ENCODE data around the gene BCR. TPM values are rescaled to one million over a fixed set of nuclear protein-coding genes. Genes with fewer than 3 reads are reported as not detected.

The BCR gene
- total RNA-seq, 1 donor from 2014 or later, result 69.0 TPM

GRCh38 chr22:23222033-23222792 is 41.9 kb downstream of the BCR start:
- H3K4me3 ChIP-seq (ENCODE audit: low read depth, low read length), result no peak overlapping the region
- TF ChIP-seq CTCF (conservative IDR thresholded peaks at IDR 0.05; ENCODE audit: low read depth, low read length), result no peak
- DNase-seq (ENCODE audit: low read depth), result no peak

DNA sequence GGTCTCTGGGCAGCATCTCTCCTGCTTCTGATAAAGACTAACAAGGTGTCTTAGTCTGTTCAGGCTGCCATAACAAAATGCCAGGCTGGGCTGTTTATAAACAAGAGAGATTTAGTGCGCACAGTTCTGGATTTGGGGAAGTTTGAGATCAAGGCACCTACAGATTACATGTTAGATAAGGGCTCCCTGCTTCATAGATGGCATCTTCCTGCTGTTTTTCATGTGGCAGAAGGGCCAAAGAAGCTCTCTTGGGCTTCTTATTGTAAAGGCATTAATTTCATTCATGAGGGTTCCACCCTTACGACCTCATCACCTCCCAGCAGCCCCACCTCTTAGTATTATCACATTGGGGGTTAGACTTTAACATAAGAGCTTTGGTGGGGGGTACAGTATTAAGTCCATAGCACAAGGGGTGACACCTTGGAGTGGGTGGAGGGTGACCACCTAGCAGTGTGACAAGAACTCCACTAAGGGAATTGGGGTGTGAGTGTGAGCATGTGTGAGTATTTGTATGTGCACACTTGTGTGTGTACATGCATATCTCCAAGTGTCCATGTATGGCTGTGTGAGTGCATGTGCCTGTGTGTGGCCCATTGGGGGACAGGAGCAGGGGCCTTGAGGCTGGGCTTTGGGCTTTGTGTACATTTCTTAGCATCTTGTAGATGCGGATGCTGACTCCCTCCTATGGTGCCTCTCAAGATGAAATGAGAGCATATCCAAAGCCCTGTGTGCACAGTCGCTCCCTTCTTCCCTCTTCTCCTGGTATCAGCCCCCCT is 42.7 kb downstream of the BCR start:
- no peak for DNase-seq (ENCODE audit: low read depth)
- no peak overlapping the region for H3K4me3 ChIP-seq (ENCODE audit: low read depth, low read length)
- no peak for TF ChIP-seq CTCF (conservative IDR thresholded peaks at IDR 0.05; ENCODE audit: low read depth, low read length)

- TF ChIP-seq CTCF (conservative IDR thresholded peaks at IDR 0.05; ENCODE audit: low read depth, low read length), result no peak
- no peak for DNase-seq (ENCODE audit: low read depth)
These were observed 43.4 kb downstream of the BCR start for GRCh38 chr22:23223569-23224317.

GRCh38 chr22:23224846-23225245 is 44.5 kb downstream of the BCR start:
- H3K4me3 ChIP-seq (ENCODE audit: low read depth, low read length), result no peak overlapping the region
- TF ChIP-seq CTCF (conservative IDR thresholded peaks at IDR 0.05; ENCODE audit: low read depth, low read length), result no peak
- DNase-seq (ENCODE audit: low read depth), result no peak

More at GRCh38 chr22:23223569-23224317, 43.4 kb downstream of the BCR start:
- no peak overlapping the region for H3K4me3 ChIP-seq (ENCODE audit: low read depth, low read length)

DNA sequence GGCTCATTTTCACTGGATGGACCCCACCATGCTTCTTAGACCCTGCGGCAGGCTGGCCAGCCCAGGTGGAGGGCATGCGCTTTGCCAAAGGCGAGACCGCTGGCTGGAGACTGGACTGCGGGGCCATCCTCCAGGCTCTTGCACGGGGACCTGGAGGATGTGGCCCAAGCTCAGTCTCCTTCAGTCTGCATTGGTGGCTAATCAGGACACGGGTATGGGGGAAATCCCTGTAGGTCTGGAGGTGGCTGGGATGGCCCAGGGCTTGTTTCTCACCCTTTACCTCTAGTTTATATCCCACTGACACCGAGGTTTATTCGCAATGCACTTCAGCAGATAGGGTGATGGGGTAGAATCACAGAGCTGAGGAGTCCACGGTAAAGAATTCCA is 45.0 kb downstream of the BCR start:
- no peak for DNase-seq (ENCODE audit: low read depth)
- no peak for TF ChIP-seq CTCF (conservative IDR thresholded peaks at IDR 0.05; ENCODE audit: low read depth, low read length)
- no peak overlapping the region for H3K4me3 ChIP-seq (ENCODE audit: low read depth, low read length)

- TF ChIP-seq CTCF (conservative IDR thresholded peaks at IDR 0.05; ENCODE audit: low read depth, low read length), result no peak
- no peak for DNase-seq (ENCODE audit: low read depth)
- no peak overlapping the region for H3K4me3 ChIP-seq (ENCODE audit: low read depth, low read length)
These were observed 45.6 kb downstream of the BCR start for GRCh38 chr22:23225724-23226496.
